Measurements from ENCODE around the gene TPCN2.

- TF ChIP-seq CTCF (IDR thresholded peaks at IDR 0.05), result no peak
- TF ChIP-seq POLR2A (IDR thresholded peaks at IDR 0.05), result no peak
Observed at GRCh38 chr11:69134957-69135356, 86.2 kb downstream of the TPCN2 start.
